KMS-11 (cell line): ENCODE measurements around the gene ERGIC2.

ENCODE experiments used
- H2AFZ ChIP-seq: fragments of 200-600 bp; sonication (generic); 2 replicates; pipeline ENCODE4 v1.6.1; 2016; ENCODE audit warnings: antibody characterized with exemption, mixed run types, low read depth
- H3K27ac ChIP-seq: fragments of 200-600 bp; sonication (generic); 2 replicates; pipeline ENCODE4 v1.6.1; 2016; ENCODE audit warnings: mild to moderate bottlenecking, mixed run types
- H3K27me3 ChIP-seq: fragments of 200-600 bp; sonication (generic); 2 replicates; pipeline ENCODE4 v1.6.1; 2017; ENCODE audit warnings: mild to moderate bottlenecking, low read depth, mixed run types, moderate library complexity; ENCODE audit not compliant: insufficient read depth
- H3K36me3 ChIP-seq: fragments of 200-600 bp; sonication (generic); 2 replicates; pipeline ENCODE4 v1.6.1; 2017; ENCODE audit warnings: mild to moderate bottlenecking, mixed run types; ENCODE audit not compliant: insufficient read depth
- H3K4me1 ChIP-seq: fragments of 200-600 bp; sonication (generic); 2 replicates; pipeline ENCODE4 v1.6.1; 2016; ENCODE audit warnings: mild to moderate bottlenecking, low read depth, mixed run types; ENCODE audit not compliant: poor library complexity, severe bottlenecking
- H3K4me2 ChIP-seq: fragments of 200-600 bp; sonication (generic); 2 replicates; pipeline ENCODE4 v1.7.0; 2016; ENCODE audit warnings: mild to moderate bottlenecking, mixed run types
- H3K4me3 ChIP-seq: fragments of 200-600 bp; sonication (generic); IDR thresholded peaks from 2 replicates; pipeline ENCODE4 v1.6.1; 2017; ENCODE audit warnings: low read depth, low read length, mixed read lengths; ENCODE audit not compliant: insufficient read depth
- H3K79me2 ChIP-seq: fragments of 200-600 bp; sonication (generic); 2 replicates; pipeline ENCODE4 v1.6.1; 2016; ENCODE audit warnings: low read depth, mixed run types; ENCODE audit not compliant: insufficient read depth
- H3K9ac ChIP-seq: fragments of 200-600 bp; sonication (generic); 2 replicates; pipeline ENCODE4 v1.6.1; 2016; ENCODE audit warnings: mild to moderate bottlenecking, mixed run types
- H4K20me1 ChIP-seq: fragments of 200-600 bp; sonication (generic); 2 replicates; pipeline ENCODE4 v1.6.1; 2016; ENCODE audit warnings: mild to moderate bottlenecking, mixed run types; ENCODE audit not compliant: insufficient read depth
- CTCF ChIP-seq: fragments of 200-600 bp; sonication (generic); conservative IDR thresholded peaks from 2 replicates; pipeline ENCODE4 v1.6.1; 2017; ENCODE audit warnings: low read depth, mild to moderate bottlenecking, antibody characterized with exemption, low read length, moderate library complexity, mixed read lengths

ERGIC2 gene

GRCh38 chr12:29316752-29317151 is 64.2 kb downstream of the ERGIC2 start:
- no peaks in the 10 kb centered on the region for H4K20me1 ChIP-seq
- H2AFZ ChIP-seq = no peak overlapping the region
- no peak overlapping the region for H3K27ac ChIP-seq

GRCh38 chr12:29314416-29314815 is 66.6 kb downstream of the ERGIC2 start:
- H3K4me1 ChIP-seq = no peaks in the 10 kb centered on the region
- H3K9ac ChIP-seq = no peak overlapping the region
- H3K27me3 ChIP-seq = no peaks in the 10 kb centered on the region
- no peak overlapping the region for H2AFZ ChIP-seq
- H3K4me3 ChIP-seq = no peak overlapping the region
- no peak for TF ChIP-seq CTCF
- H4K20me1 ChIP-seq = no peaks in the 10 kb centered on the region
- H3K79me2 ChIP-seq = no peaks in the 10 kb centered on the region
- no peak overlapping the region for H3K27ac ChIP-seq
- H3K4me2 ChIP-seq = no peak overlapping the region
- no peaks in the 10 kb centered on the region for H3K36me3 ChIP-seq

More at GRCh38 chr12:29316752-29317151, 64.2 kb downstream of the ERGIC2 start:
- H3K79me2 ChIP-seq = no peaks in the 10 kb centered on the region
- TF ChIP-seq CTCF = no peak
- no peaks in the 10 kb centered on the region for H3K27me3 ChIP-seq
- H3K4me2 ChIP-seq = no peak overlapping the region
- no peaks in the 10 kb centered on the region for H3K4me1 ChIP-seq
- H3K4me3 ChIP-seq = no peak overlapping the region
- H3K9ac ChIP-seq = no peak overlapping the region
- no peaks in the 10 kb centered on the region for H3K36me3 ChIP-seq

GRCh38 chr12:29310899-29311298 is 70.1 kb downstream of the ERGIC2 start:
- Histone ChIP-seq H3K27ac (no peak overlapping the region), H3K27me3 (no peaks in the 10 kb centered on the region), H3K36me3 (no peaks in the 10 kb centered on the region), H2AFZ (no peak overlapping the region), H3K4me3 (no peak overlapping the region), H3K4me1 (no peaks in the 10 kb centered on the region), H4K20me1 (no peaks in the 10 kb centered on the region), H3K79me2 (no peaks in the 10 kb centered on the region), H3K4me2 (no peak overlapping the region), H3K9ac (no peak overlapping the region)
- TF ChIP-seq CTCF = no peak

GRCh38 chr12:29309320-29309902 is 71.6 kb downstream of the ERGIC2 start:
- H4K20me1 ChIP-seq = no peaks in the 10 kb centered on the region
- H3K27ac ChIP-seq = no peak overlapping the region
- H3K4me1 ChIP-seq = no peaks in the 10 kb centered on the region
- H3K27me3 ChIP-seq = no peaks in the 10 kb centered on the region
- H3K36me3 ChIP-seq = no peaks in the 10 kb centered on the region
- H3K4me3 ChIP-seq = no peak overlapping the region
- no peak overlapping the region for H3K4me2 ChIP-seq
- no peaks in the 10 kb centered on the region for H3K79me2 ChIP-seq
- no peak for TF ChIP-seq CTCF
- H3K9ac ChIP-seq = no peak overlapping the region
- H2AFZ ChIP-seq = no peak overlapping the region
